H1 (cell line): ENCODE results near the gene EEIG1. TPM values are rescaled to one million over a fixed set of nuclear protein-coding genes. Genes with fewer than 3 reads are reported as not detected.

Source experiments
- CTCF ChIA-PET: fragments of 300-600 bp; sonication (Branson Sonifier 250); formaldehyde crosslinking; loops from one replicate; lab custom pipeline; 2021; ENCODE audit not compliant: partially characterized antibody; lab: Charles Lee
- POLR2A ChIA-PET: fragments of 300-600 bp; sonication (Branson Sonifier 250); formaldehyde crosslinking; loops from one replicate; lab custom pipeline; 2021; ENCODE audit warnings: inconsistent platforms; ENCODE audit not compliant: partially characterized antibody; lab: Charles Lee
- DNase-seq, 2 experiments: peaks; one replicate each; pipeline versions ENCODE4 v3.0.0 to v3.0.0-alpha.2; 2010 to 2022; ENCODE audit warnings: low spot score in 2 of 2, low read depth in 1 of 2, mixed read lengths in 1 of 2
- FAIRE-seq: peaks from 2 replicates; lab custom pipeline; 2011; peaks lifted over from hg19 to GRCh38; lab: Jason Lieb, UNC
- H2AFZ ChIP-seq: 2 replicates; pipeline ENCODE4 v1.8.1; 2012; ENCODE audit warnings: low read length, inconsistent platforms
- H2AK5ac ChIP-seq: 2 replicates; pipeline ENCODE4 v1.6.1; 2013; ENCODE audit warnings: low read depth, low read length
- H2BK120ac ChIP-seq: replicated peaks from 2 replicates; pipeline ENCODE3; 2013; ENCODE audit warnings: low read depth, low read length, inconsistent platforms
- H2BK12ac ChIP-seq: 2 replicates; pipeline ENCODE4 v1.6.1; 2013; ENCODE audit warnings: low read depth, low read length
- H2BK15ac ChIP-seq: 2 replicates; pipeline ENCODE4 v1.6.1; 2013; ENCODE audit warnings: low read length
- H2BK20ac ChIP-seq: 2 replicates; pipeline ENCODE4 v1.6.1; 2013; ENCODE audit warnings: low read length
- H2BK5ac ChIP-seq: 2 replicates; pipeline ENCODE4 v1.6.1; 2013; ENCODE audit warnings: low read depth, low read length
- H3K14ac ChIP-seq: 2 replicates; pipeline ENCODE4 v1.6.1; 2013; ENCODE audit warnings: inconsistent platforms; ENCODE audit not compliant: insufficient read length
- H3K18ac ChIP-seq: 2 replicates; pipeline ENCODE4 v1.6.1; 2013; ENCODE audit warnings: low read length; ENCODE audit errors: extremely low read depth
- H3K23ac ChIP-seq: 2 replicates; pipeline ENCODE4 v1.6.1; 2013; ENCODE audit warnings: inconsistent platforms; ENCODE audit not compliant: insufficient read length
- H3K23me2 ChIP-seq: 2 replicates; pipeline ENCODE4 v1.6.1; 2013; ENCODE audit warnings: low read depth, low read length
- H3K27ac ChIP-seq: 2 replicates; pipeline ENCODE4 v1.6.1; 2011; ENCODE audit warnings: low read depth, low read length, inconsistent platforms
- H3K27me3 ChIP-seq, 4 experiments: replicated peaks in 1 of 4; 1 replicate in 1 of 4; 2 replicates in 3 of 4; pipeline versions ENCODE4 v1.6.1 to v1.8.1; 2011 to 2013; ENCODE audit warnings: low read length in 3 of 4, mild to moderate bottlenecking in 3 of 4, inconsistent platforms in 2 of 4, mixed read lengths in 2 of 4, moderate library complexity in 1 of 4; ENCODE audit not compliant: control insufficient read depth in 3 of 4, insufficient read depth in 3 of 4; ENCODE audit errors: extremely low read depth in 1 of 4
- H3K36me3 ChIP-seq, 4 experiments: 2 replicates each; pipeline versions ENCODE4 v1.6.1 to v1.8.1; 2011 to 2013; ENCODE audit warnings: mild to moderate bottlenecking in 4 of 4, low read length in 3 of 4, moderate library complexity in 2 of 4, control low read depth in 1 of 4, inconsistent platforms in 1 of 4; ENCODE audit not compliant: insufficient read depth in 4 of 4, control insufficient read depth in 2 of 4
- H3K4ac ChIP-seq: replicated peaks from 2 replicates; pipeline ENCODE3; 2013; ENCODE audit warnings: low read length, low read depth, mixed read lengths, inconsistent platforms; ENCODE audit not compliant: insufficient read length
- H3K4me1 ChIP-seq, 4 experiments: replicated peaks in 1 of 4; 1 replicate in 1 of 4; 2 replicates in 3 of 4; pipeline versions ENCODE4 v1.6.1 to v1.8.1; 2011 to 2013; ENCODE audit warnings: low read length in 3 of 4, inconsistent platforms in 2 of 4, mixed read lengths in 1 of 4; ENCODE audit not compliant: insufficient read depth in 4 of 4, control insufficient read depth in 3 of 4
- H3K4me2 ChIP-seq, 2 experiments: 2 replicates each; pipeline versions ENCODE4 v1.6.1 to v1.8.1; 2011 to 2013; ENCODE audit warnings: low read depth in 2 of 2, low read length in 2 of 2, control low read depth in 1 of 2, inconsistent platforms in 1 of 2, mild to moderate bottlenecking in 1 of 2; ENCODE audit not compliant: insufficient read depth in 1 of 2
- H3K4me3 ChIP-seq, 4 experiments: fragments of 200-600, 300-600 bp in 1 of 4; sonication (generic), shearing (Covaris generic), sonication (Bioruptor Twin) in 1 of 4; 2 replicates each; pipeline versions ENCODE4 v1.5.1 to v1.8.1; 2011 to 2016; ENCODE audit warnings: low read length in 4 of 4, low read depth in 3 of 4, control low read depth in 2 of 4, inconsistent platforms in 2 of 4, mild to moderate bottlenecking in 2 of 4, mixed read lengths in 1 of 4, moderate library complexity in 1 of 4; ENCODE audit not compliant: insufficient read depth in 2 of 4; ENCODE audit errors: extremely low read depth in 1 of 4
- H3K56ac ChIP-seq: replicated peaks from 2 replicates; pipeline ENCODE3; 2013; ENCODE audit warnings: low read depth, mild to moderate bottlenecking, mixed read lengths, low read length, inconsistent platforms; ENCODE audit not compliant: insufficient read length
- H3K79me1 ChIP-seq: 2 replicates; pipeline ENCODE4 v1.6.1; 2013; ENCODE audit warnings: low read depth, low read length, control low read depth
- H3K79me2 ChIP-seq, 2 experiments: 2 replicates each; pipeline versions ENCODE4 v1.6.1 to v1.8.1; 2012 to 2013; ENCODE audit warnings: low read length in 2 of 2, mild to moderate bottlenecking in 2 of 2, inconsistent platforms in 1 of 2; ENCODE audit not compliant: insufficient read depth in 2 of 2, control insufficient read depth in 1 of 2
- H3K9ac ChIP-seq, 4 experiments: replicated peaks in 1 of 4; 1 replicate in 1 of 4; 2 replicates in 3 of 4; pipeline versions ENCODE4 v1.6.1 to v1.8.1; 2011 to 2013; ENCODE audit warnings: low read depth in 3 of 4, low read length in 3 of 4, control low read depth in 2 of 4, mild to moderate bottlenecking in 2 of 4, moderate library complexity in 2 of 4, inconsistent platforms in 1 of 4; ENCODE audit errors: extremely low read depth in 1 of 4
- H3K9me3 ChIP-seq, 2 experiments: 2 replicates each; pipeline versions ENCODE4 v1.6.1 to v1.8.1; 2012 to 2013; ENCODE audit warnings: mild to moderate bottlenecking in 2 of 2, moderate library complexity in 2 of 2, control low read depth in 1 of 2, inconsistent platforms in 1 of 2, low read depth in 1 of 2, low read length in 1 of 2, mixed read lengths in 1 of 2; ENCODE audit not compliant: insufficient read depth in 2 of 2
- H4K20me1 ChIP-seq, 2 experiments: replicated peaks in 1 of 2; 2 replicates each; pipeline versions ENCODE3 to v1.8.1; 2011 to 2013; ENCODE audit warnings: inconsistent platforms in 2 of 2, low read length in 2 of 2, mild to moderate bottlenecking in 1 of 2; ENCODE audit not compliant: insufficient read depth in 2 of 2, control insufficient read depth in 1 of 2
- H4K5ac ChIP-seq: 2 replicates; pipeline ENCODE4 v1.6.1; 2013; ENCODE audit warnings: low read length, low read depth, mixed read lengths, inconsistent platforms; ENCODE audit not compliant: insufficient read length
- H4K8ac ChIP-seq: 2 replicates; pipeline ENCODE4 v1.8.0; 2013; ENCODE audit warnings: mild to moderate bottlenecking, moderate library complexity, low read length, inconsistent platforms; ENCODE audit not compliant: insufficient read depth; ENCODE audit errors: extremely low read depth
- H4K91ac ChIP-seq: replicated peaks from 2 replicates; pipeline ENCODE3; 2013; ENCODE audit warnings: low read length, mixed read lengths, inconsistent platforms; ENCODE audit not compliant: insufficient read length
- EGR1 ChIP-seq: IDR thresholded peaks from 2 replicates; pipeline ENCODE4 v1.6.1; 2011; ENCODE audit warnings: low read depth, low read length, borderline replicate concordance
- EP300 ChIP-seq, 2 experiments: IDR thresholded peaks; 1 replicate in 1 of 2; 2 replicates in 1 of 2; pipeline ENCODE4 v1.6.1; 2011 to 2012; ENCODE audit warnings: low read depth in 2 of 2, low read length in 2 of 2, mild to moderate bottlenecking in 2 of 2, borderline replicate concordance in 1 of 2, inconsistent platforms in 1 of 2, moderate library complexity in 1 of 2
- JUN ChIP-seq: IDR thresholded peaks from 2 replicates; pipeline ENCODE4 v1.6.1; 2011; ENCODE audit warnings: low read depth, mild to moderate bottlenecking, improper control_type of control experiment, low read length
- KDM4A ChIP-seq: IDR thresholded peaks from one replicate; pipeline ENCODE4 v1.7.1; 2012; ENCODE audit warnings: low read depth, mild to moderate bottlenecking, moderate library complexity, low read length, inconsistent platforms; ENCODE audit not compliant: severe bottlenecking
- NANOG ChIP-seq: IDR thresholded peaks from 2 replicates; pipeline ENCODE4 v1.6.1; 2011; ENCODE audit warnings: low read length, low read depth, mild to moderate bottlenecking, inconsistent platforms; ENCODE audit not compliant: insufficient read depth, poor library complexity, severe bottlenecking
- RXRA ChIP-seq: IDR thresholded peaks from 2 replicates; pipeline ENCODE4 v1.6.1; 2011; ENCODE audit warnings: low read depth, mild to moderate bottlenecking, low read length, moderate library complexity; ENCODE audit not compliant: insufficient read depth
- SIN3A ChIP-seq, 2 experiments: IDR thresholded peaks in 1 of 2; conservative IDR thresholded peaks in 1 of 2; 2 replicates each; pipeline ENCODE4 v1.6.1; 2011 to 2012; ENCODE audit warnings: low read length in 2 of 2, improper control_type of control experiment in 1 of 2, low read depth in 1 of 2, mild to moderate bottlenecking in 1 of 2
- TAF7 ChIP-seq: optimal IDR thresholded peaks from 2 replicates; pipeline ENCODE3; 2011; ENCODE audit warnings: low read depth, mild to moderate bottlenecking, inconsistent platforms, low read length, moderate library complexity, borderline replicate concordance
- YY1 ChIP-seq: IDR thresholded peaks from 2 replicates; pipeline ENCODE4 v1.6.1; 2011; ENCODE audit warnings: low read depth, mild to moderate bottlenecking, low read length
- WGBS, 2 experiments: shearing (Covaris generic) in 1 of 2; methylation state at CpG; one replicate each; pipeline versions ENCODE4 v1.1.6 to v1.1.7; 2013 to 2015; ENCODE audit warnings: low lambda C conversion rate in 2 of 2, mixed read lengths in 2 of 2, inconsistent platforms in 1 of 2, low coverage in 1 of 2, missing lambda C conversion rate in 1 of 2; ENCODE audit not compliant: insufficient replicate concordance in 2 of 2, insufficient coverage in 1 of 2, insufficient read length in 1 of 2; ENCODE audit errors: extremely low coverage in 1 of 2, missing lambda C conversion rate in 1 of 2; 5-methylcytosine and 5-hydroxymethylcytosine counted together
- polyA plus RNA-seq, 7 experiments: library from polyadenylated mRNA; depleted of rRNA in 3 of 7; stranded (reverse) in 5 of 7; unstranded in 2 of 7; fragments of >200 nt in 5 of 7; fragments of 200-250 nt in 2 of 7; gene quantifications; 1 replicate in 5 of 7; 2 replicates in 1 of 7; 4 replicates in 1 of 7; pipeline versions ENCODE4 v1.2.1 to v1.2.3, GENCODE V29; 2011 to 2013; ENCODE audit warnings: missing spikeins in 2 of 7, mixed read lengths in 2 of 7
- total RNA-seq: library from RNA; stranded (reverse); fragmentation: NEBNext Ultra II Directional; extraction: Animal tissue kit (Norgen Biotek cat#: 25700); gene quantifications from 2 replicates; pipeline ENCODE4 v1.2.1, GENCODE V29; 2021
- TF ChIP-seq, protein P1 (sequence below): IDR thresholded peaks from 2 replicates; pipeline ENCODE4 v1.6.1; 2012; ENCODE audit warnings: inconsistent platforms

The EEIG1 gene
- total and polyA plus RNA-seq, 2 of the 8 experiments (the other 6 are each of a cell fraction or from before 2014, with no cell fraction given): 29.8 to 50.8 TPM

DNA sequence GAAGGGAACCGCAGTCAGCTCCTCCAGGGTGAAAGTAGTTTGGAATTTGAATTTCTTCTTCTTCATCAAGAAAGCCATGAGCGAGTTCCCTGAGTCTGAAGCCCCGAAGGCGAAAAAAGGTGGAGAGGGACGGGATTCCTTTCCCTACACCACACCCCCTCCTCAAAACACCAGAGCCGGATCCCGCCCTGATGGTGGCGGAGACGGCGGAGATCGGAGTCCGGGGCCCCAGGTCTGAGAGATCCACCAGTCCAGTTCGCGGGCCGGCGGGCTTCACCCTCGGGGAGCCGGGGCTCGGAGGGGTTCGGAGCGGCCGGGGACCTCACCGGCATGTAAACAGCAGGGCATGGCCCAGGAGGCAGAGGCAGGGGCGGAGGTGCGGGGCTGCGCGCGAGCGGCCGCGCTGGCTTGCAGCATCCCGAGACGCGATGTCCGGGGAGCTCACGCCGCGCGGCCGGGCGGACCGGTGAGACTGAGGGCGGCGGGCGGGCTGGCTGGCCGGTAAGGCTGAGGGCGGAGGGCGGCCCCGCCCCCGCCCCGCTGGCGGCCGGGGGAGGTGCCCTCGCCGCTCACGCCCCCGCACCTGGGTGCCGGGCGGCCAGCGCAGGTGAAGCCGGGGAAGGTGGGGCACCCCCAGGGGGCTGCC is 606 bp downstream of the EEIG1 start:
- peaks cover 22 to 48% of the 10 kb centered on the region in 2 experiments for H3K79me2 ChIP-seq
- peak overlapping the region; percentile 88 to 99 (median 93) for H3K4me3 ChIP-seq
- FAIRE-seq (no peak), DNase-seq (peak in 1 of 2 experiments; percentile 72)
- H3K56ac ChIP-seq: no peak overlapping the region
- H4K91ac ChIP-seq: no peak overlapping the region
- no peak overlapping the region for H3K4ac ChIP-seq
- no peak overlapping the region for H3K23ac ChIP-seq
- H3K23me2 ChIP-seq: peaks cover 7% of the 10 kb centered on the region; the same call in 1 of the 2 replicates
- peak overlapping the region; percentile 8 to 65 (median 50); a peak in 5 of 7 replicates for H3K9ac ChIP-seq
- H2BK15ac ChIP-seq: no peak overlapping the region
- no peaks in the 10 kb centered on the region for H3K9me3 ChIP-seq
- no peak overlapping the region for H3K18ac ChIP-seq
- ChIA-PET CTCF (interaction anchor here (1.1 to 7.9 kb wide), 6 partner anchors 30 to 86 kb away, joined by 3 to 49 read pairs (median 7); partner anchors contain the start of gene NAIF1), POLR2A (interaction anchor here (1.1 to 4.1 kb wide), 14 partner anchors 9 to 131 kb away, joined by 3 to 16 read pairs (median 6); partner anchors contain the start of genes DPM2 and PIP5KL1)
- H3K79me1 ChIP-seq: peaks cover 31% of the 10 kb centered on the region
- no peaks in the 10 kb centered on the region for H3K36me3 ChIP-seq
- H4K5ac ChIP-seq: no peak overlapping the region
- H2AK5ac ChIP-seq: no peak overlapping the region
- TF ChIP-seq SIN3A (conservative IDR thresholded peaks at IDR 0.05 in 1 of 2, IDR thresholded peaks at IDR 0.05 in 1 of 2; ENCODE audit: low read depth in 1 of 2, low read length in 2 of 2) (0 out of 4 replicates have a peak, but pooled peaks have one; percentile 11 to 15), JUN (no peak), EGR1 (peak; percentile 97), RXRA (no peak), TAF7 (peak; percentile 44), KDM4A (peak; percentile 31), YY1 (no peak), EP300 (IDR thresholded peaks at IDR 0.05; ENCODE audit: borderline replicate concordance in 1 of 2, low read depth in 2 of 2, low read length in 2 of 2) (no peak), NANOG (no peak)
- TF ChIP-seq, protein P1, sequence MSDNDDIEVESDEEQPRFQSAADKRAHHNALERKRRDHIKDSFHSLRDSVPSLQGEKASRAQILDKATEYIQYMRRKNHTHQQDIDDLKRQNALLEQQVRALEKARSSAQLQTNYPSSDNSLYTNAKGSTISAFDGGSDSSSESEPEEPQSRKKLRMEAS: 0 out of 2 replicates have a peak, but pooled peaks have one; percentile 10
- H4K20me1 ChIP-seq: peaks cover 36 to 37% of the 10 kb centered on the region in 2 experiments
- no peak overlapping the region for H4K8ac ChIP-seq
- H2BK120ac ChIP-seq: no peak overlapping the region
- H3K4me1 ChIP-seq: peaks cover 4 to 34% (median 25%) of the 10 kb centered on the region in 4 experiments
- WGBS, 2 experiments: 2% methylated on average over 45 of the region's 61 CpGs; no CpG with 5 or more reads in 1 of the 2 experiments
- no peak overlapping the region for H2AFZ ChIP-seq
- H3K27me3 ChIP-seq: no peaks in the 10 kb centered on the region
- no peak overlapping the region for H2BK5ac ChIP-seq
- no peak overlapping the region for H2BK20ac ChIP-seq
- peak overlapping the region; percentile 73 to 97 for H3K4me2 ChIP-seq
- H3K27ac ChIP-seq: 0 out of 2 replicates have a peak overlapping the region, but pooled peaks have one; percentile 56
- no peak overlapping the region for H2BK12ac ChIP-seq
- peak overlapping the region; percentile 87 for H3K14ac ChIP-seq
